Measurements from ENCODE around the gene CDC37L1.

GRCh38 chr9:4701526-4701925, 22.2 kb downstream of the CDC37L1 start:
- TF ChIP-seq CTCF (IDR thresholded peaks at IDR 0.05) (no peak), POLR2A (IDR thresholded peaks at IDR 0.05) (no peak)
